Osteocyte (in vitro differentiated cells): ENCODE data around the gene RHBDF1. TPM values are rescaled to one million over a fixed set of nuclear protein-coding genes. Genes with fewer than 3 reads are reported as not detected.
A peak's percentile ranks its signal among the peaks of the same experiment; 100 is the strongest.

ENCODE experiments used
- DNase-seq: peaks from one replicate; pipeline ENCODE4 v3.0.0; 2021; ENCODE audit warnings: mixed read lengths; ENCODE audit not compliant: unreplicated experiment; ENCODE audit errors: extremely low spot score
- H3K27ac Mint-ChIP-seq: one replicate; pipeline ENCODE4 v1.8.0; 2021; ENCODE audit warnings: mild to moderate bottlenecking, mixed read lengths; ENCODE audit not compliant: unreplicated experiment
- H3K27me3 Mint-ChIP-seq: one replicate; pipeline ENCODE4 v1.8.0; 2021; ENCODE audit warnings: mixed read lengths; ENCODE audit not compliant: unreplicated experiment
- H3K36me3 Mint-ChIP-seq: one replicate; pipeline ENCODE4 v1.8.0; 2021; ENCODE audit warnings: mixed read lengths; ENCODE audit not compliant: unreplicated experiment
- H3K4me1 Mint-ChIP-seq: one replicate; pipeline ENCODE4 v1.8.0; 2021; ENCODE audit warnings: mixed read lengths; ENCODE audit not compliant: unreplicated experiment
- H3K4me3 Mint-ChIP-seq: one replicate; pipeline ENCODE4 v1.8.0; 2021; ENCODE audit warnings: mild to moderate bottlenecking, moderate library complexity, mixed read lengths; ENCODE audit not compliant: unreplicated experiment
- H3K9me3 Mint-ChIP-seq: one replicate; pipeline ENCODE4 v1.8.0; 2021; ENCODE audit warnings: mixed read lengths; ENCODE audit not compliant: unreplicated experiment
- total RNA-seq: library from RNA; stranded (reverse); gene quantifications from 2 replicates; pipeline ENCODE4 v1.2.1, GENCODE V29; 2021
- TF ChIP-seq, protein P1 (sequence below): fragments of 200-600 bp; sonication (generic); IDR thresholded peaks from 2 replicates; pipeline ENCODE4 v1.5.0; 2021; ENCODE audit warnings: antibody characterized with exemption, mild to moderate bottlenecking, moderate library complexity

Gene RHBDF1
- total RNA-seq, 1 donor from 2014 or later: 57.6 TPM

GRCh38 chr16:74051-74746, 1.8 kb upstream of the RHBDF1 start:
- TF ChIP-seq, protein P1, sequence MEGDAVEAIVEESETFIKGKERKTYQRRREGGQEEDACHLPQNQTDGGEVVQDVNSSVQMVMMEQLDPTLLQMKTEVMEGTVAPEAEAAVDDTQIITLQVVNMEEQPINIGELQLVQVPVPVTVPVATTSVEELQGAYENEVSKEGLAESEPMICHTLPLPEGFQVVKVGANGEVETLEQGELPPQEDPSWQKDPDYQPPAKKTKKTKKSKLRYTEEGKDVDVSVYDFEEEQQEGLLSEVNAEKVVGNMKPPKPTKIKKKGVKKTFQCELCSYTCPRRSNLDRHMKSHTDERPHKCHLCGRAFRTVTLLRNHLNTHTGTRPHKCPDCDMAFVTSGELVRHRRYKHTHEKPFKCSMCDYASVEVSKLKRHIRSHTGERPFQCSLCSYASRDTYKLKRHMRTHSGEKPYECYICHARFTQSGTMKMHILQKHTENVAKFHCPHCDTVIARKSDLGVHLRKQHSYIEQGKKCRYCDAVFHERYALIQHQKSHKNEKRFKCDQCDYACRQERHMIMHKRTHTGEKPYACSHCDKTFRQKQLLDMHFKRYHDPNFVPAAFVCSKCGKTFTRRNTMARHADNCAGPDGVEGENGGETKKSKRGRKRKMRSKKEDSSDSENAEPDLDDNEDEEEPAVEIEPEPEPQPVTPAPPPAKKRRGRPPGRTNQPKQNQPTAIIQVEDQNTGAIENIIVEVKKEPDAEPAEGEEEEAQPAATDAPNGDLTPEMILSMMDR: no peak
- no peaks in the 10 kb centered on the region for H3K27me3 Mint-ChIP-seq
- H3K4me3 Mint-ChIP-seq: peak overlapping the region; percentile 12
- peak overlapping the region; percentile 95 for H3K27ac Mint-ChIP-seq
- no peaks in the 10 kb centered on the region for H3K9me3 Mint-ChIP-seq
- no peaks in the 10 kb centered on the region for H3K36me3 Mint-ChIP-seq
- no peak for DNase-seq
- H3K4me1 Mint-ChIP-seq: peaks cover 72% of the 10 kb centered on the region

DNA sequence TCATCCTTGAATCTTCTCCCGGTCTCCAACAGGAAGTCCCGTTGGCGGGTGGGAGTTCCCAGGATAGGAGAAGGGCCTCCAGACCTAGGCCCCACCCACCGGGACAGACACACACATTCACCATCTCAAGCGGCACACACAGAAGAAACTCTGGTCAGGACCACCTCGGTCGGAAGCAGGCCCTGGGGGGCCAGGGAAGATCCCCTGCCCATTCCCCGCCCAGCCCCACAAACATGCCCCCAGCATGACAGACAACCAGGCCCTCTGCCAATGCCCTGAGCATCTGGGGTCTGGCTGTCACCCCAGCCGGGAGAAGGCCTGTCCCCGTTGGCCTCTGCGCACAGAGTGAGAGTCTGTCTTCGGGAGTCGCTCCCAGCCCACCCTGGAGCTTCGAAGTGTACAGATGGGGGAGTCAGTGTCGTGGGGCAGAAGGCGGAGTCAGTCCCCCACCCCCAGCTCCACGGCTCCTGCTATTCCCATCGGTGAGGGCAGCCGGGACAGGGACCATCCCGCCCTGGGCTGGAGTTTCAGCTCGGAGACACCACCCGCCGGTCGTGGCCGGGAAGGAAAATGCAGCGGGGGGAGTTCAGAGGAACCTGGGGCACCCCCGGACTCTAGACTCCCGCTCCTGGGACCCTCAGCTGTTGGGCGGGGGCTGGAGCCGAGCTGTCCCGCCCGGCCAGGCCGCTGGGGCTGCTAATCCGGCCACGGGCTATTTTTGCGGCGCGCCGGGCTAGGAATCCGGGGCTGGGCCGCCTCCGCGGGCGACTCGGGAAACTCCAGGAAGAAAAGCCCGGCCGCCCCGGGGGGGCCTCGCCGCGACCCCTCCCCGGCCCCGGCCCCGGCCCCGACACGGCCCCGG, 660 bp downstream of the RHBDF1 start:
- Mint-ChIP-seq H3K27me3 (no peaks in the 10 kb centered on the region), H3K4me1 (peaks cover 78% of the 10 kb centered on the region)

GRCh38 chr16:71210-71539, 1.3 kb downstream of the RHBDF1 start:
- TF ChIP-seq, protein P1: no peak
- DNase-seq: no peak
- H3K4me1 Mint-ChIP-seq: peaks cover 72% of the 10 kb centered on the region
- H3K27me3 Mint-ChIP-seq: no peaks in the 10 kb centered on the region
- H3K4me3 Mint-ChIP-seq: peak overlapping the region; percentile 82
- peak overlapping the region; percentile 90 for H3K27ac Mint-ChIP-seq
- no peaks in the 10 kb centered on the region for H3K36me3 Mint-ChIP-seq
- H3K9me3 Mint-ChIP-seq: no peaks in the 10 kb centered on the region

More for the DNA sequence above, 660 bp downstream of the RHBDF1 start:
- H3K27ac Mint-ChIP-seq: peak overlapping the region; percentile 90
- TF ChIP-seq, protein P1: no peak
- H3K36me3 Mint-ChIP-seq: no peaks in the 10 kb centered on the region
- H3K4me3 Mint-ChIP-seq: peak overlapping the region; percentile 82
- DNase-seq: no peak
- H3K9me3 Mint-ChIP-seq: no peaks in the 10 kb centered on the region

- Mint-ChIP-seq H3K4me1 (peaks cover 60% of the 10 kb centered on the region), H3K27ac (peak overlapping the region; percentile 75), H3K27me3 (no peaks in the 10 kb centered on the region), H3K9me3 (no peaks in the 10 kb centered on the region), H3K36me3 (peaks cover 2% of the 10 kb centered on the region), H3K4me3 (peak overlapping the region; percentile 18)
- TF ChIP-seq, protein P1: no peak
- DNase-seq: no peak
These were observed 3.2 kb downstream of the RHBDF1 start for GRCh38 chr16:69181-69580.
